ENCODE measurements around the gene PHACTR4.
"Not testable (repeated sequence)": the region's sequence is repeated elsewhere in the genome, so short reads cannot be mapped to it uniquely, and the experiment has no call there.

PHACTR4 gene

GRCh38 chr1:28521502-28522164 is 152.1 kb downstream of the PHACTR4 start:
- no peak for DNase-seq (ENCODE audit: low read depth, low spot score)

- DNase-seq (ENCODE audit: low read depth, low spot score) = not testable (repeated sequence)
These were observed 153.0 kb downstream of the PHACTR4 start for GRCh38 chr1:28522537-28522936.

GRCh38 chr1:28525002-28525642 is 155.6 kb downstream of the PHACTR4 start:
- not testable (repeated sequence) for DNase-seq (ENCODE audit: low read depth, low spot score)

- DNase-seq (ENCODE audit: low read depth, low spot score) = no peak
These were observed 157.3 kb downstream of the PHACTR4 start for GRCh38 chr1:28526886-28527285.

GRCh38 chr1:28530456-28530855 is 160.9 kb downstream of the PHACTR4 start:
- no peak for DNase-seq (ENCODE audit: low read depth, low spot score)

- no peak for DNase-seq (ENCODE audit: low read depth, low spot score)
These were observed 165.1 kb downstream of the PHACTR4 start for GRCh38 chr1:28534671-28535070.

GRCh38 chr1:28535180-28535579 is 165.6 kb downstream of the PHACTR4 start:
- DNase-seq (ENCODE audit: low read depth, low spot score) = no peak

- DNase-seq (ENCODE audit: low read depth, low spot score) = no peak
These were observed 168.1 kb downstream of the PHACTR4 start for GRCh38 chr1:28537457-28538199.

- no peak for DNase-seq (ENCODE audit: low read depth, low spot score)
These were observed 168.7 kb downstream of the PHACTR4 start for GRCh38 chr1:28538286-28538685.

GRCh38 chr1:28540651-28541050 is 171.1 kb downstream of the PHACTR4 start:
- no peak for DNase-seq (ENCODE audit: low read depth, low spot score)

GRCh38 chr1:28541414-28542015 is 172.0 kb downstream of the PHACTR4 start:
- not testable (repeated sequence) for DNase-seq (ENCODE audit: low read depth, low spot score)

- no peak for DNase-seq (ENCODE audit: low read depth, low spot score)
These were observed 175.7 kb downstream of the PHACTR4 start for GRCh38 chr1:28545246-28545628.

- DNase-seq (ENCODE audit: low read depth, low spot score) = no peak
These were observed 178.8 kb downstream of the PHACTR4 start for GRCh38 chr1:28548318-28548717.
